NK-92 (cell line): Measurements from ENCODE around the gene TP53AIP1.

Experiments used
- DNase-seq: peaks from one replicate; lab custom pipeline; 2025; ENCODE audit not compliant: unreplicated experiment; lab: John Stamatoyannopoulos, UW

Gene TP53AIP1

GRCh38 chr11:128943428-128943976, 831 bp upstream of the TP53AIP1 start:
- DNase-seq = no peak

GRCh38 chr11:128942272-128942612, 429 bp downstream of the TP53AIP1 start:
- DNase-seq = no peak

- DNase-seq = no peak
Measured at GRCh38 chr11:128941573-128942271, 949 bp downstream of the TP53AIP1 start.

- no peak for DNase-seq
Measured at GRCh38 chr11:128941110-128941509, 1.6 kb downstream of the TP53AIP1 start.

- DNase-seq = no peak
Measured at GRCh38 chr11:128940603-128941002, 2.1 kb downstream of the TP53AIP1 start.

- no peak for DNase-seq
Measured at GRCh38 chr11:128940156-128940555, 2.5 kb downstream of the TP53AIP1 start.

- no peak for DNase-seq
Measured at GRCh38 chr11:128939591-128939990, 3.1 kb downstream of the TP53AIP1 start.

- DNase-seq = no peak
Measured at GRCh38 chr11:128938156-128938885, 4.3 kb downstream of the TP53AIP1 start.

GRCh38 chr11:128937480-128937879, 5.2 kb downstream of the TP53AIP1 start:
- no peak for DNase-seq

- no peak for DNase-seq
Measured at GRCh38 chr11:128936606-128937251, 5.9 kb downstream of the TP53AIP1 start.

GRCh38 chr11:128934926-128935325, 7.7 kb downstream of the TP53AIP1 start:
- no peak for DNase-seq

- no peak for DNase-seq
Measured at GRCh38 chr11:128934351-128934750, 8.3 kb downstream of the TP53AIP1 start.

- no peak for DNase-seq
Measured at GRCh38 chr11:128933481-128934178, 9.0 kb downstream of the TP53AIP1 start.

- no peak for DNase-seq
Measured at GRCh38 chr11:128931668-128932067, 11.0 kb downstream of the TP53AIP1 start.

- no peak for DNase-seq
Measured at GRCh38 chr11:128931066-128931465, 11.6 kb downstream of the TP53AIP1 start.

- DNase-seq = no peak
Measured at GRCh38 chr11:128929991-128930390, 12.7 kb downstream of the TP53AIP1 start.

- no peak for DNase-seq
Measured at GRCh38 chr11:128929468-128929867, 13.2 kb downstream of the TP53AIP1 start.

GRCh38 chr11:128928400-128928799, 14.3 kb downstream of the TP53AIP1 start:
- no peak for DNase-seq

GRCh38 chr11:128927683-128928336, 14.9 kb downstream of the TP53AIP1 start:
- no peak for DNase-seq

- no peak for DNase-seq
Measured at GRCh38 chr11:128927108-128927461, 15.6 kb downstream of the TP53AIP1 start.
